WI38 (cell line): ENCODE measurements around the gene CFAP97D1.
"Not testable (repeated sequence)": the region's sequence is repeated elsewhere in the genome, so short reads cannot be mapped to it uniquely, and the experiment has no call there.

Source experiments
- H3K4me3 ChIP-seq: 2 replicates; pipeline ENCODE4 v1.5.1; 2011; ENCODE audit warnings: low read depth, mild to moderate bottlenecking, control low read depth, low read length
- CTCF ChIP-seq: IDR thresholded peaks from 2 replicates; pipeline ENCODE4 v1.5.1; 2012; ENCODE audit warnings: low read depth, mild to moderate bottlenecking, control low read depth, low read length

CFAP97D1 gene

GRCh38 chr17:43784068-43784467 is 3.8 kb downstream of the CFAP97D1 start:
- TF ChIP-seq CTCF: no peak
- no peak overlapping the region for H3K4me3 ChIP-seq

- H3K4me3 ChIP-seq: no peak overlapping the region
- TF ChIP-seq CTCF: no peak
Measured at GRCh38 chr17:43784628-43785101, 4.4 kb downstream of the CFAP97D1 start.

GRCh38 chr17:43787728-43788127 is 7.5 kb downstream of the CFAP97D1 start:
- H3K4me3 ChIP-seq: no peak overlapping the region
- no peak for TF ChIP-seq CTCF

- TF ChIP-seq CTCF: no peak
- no peak overlapping the region for H3K4me3 ChIP-seq
Measured at GRCh38 chr17:43788540-43788939, 8.3 kb downstream of the CFAP97D1 start.

- no peak for TF ChIP-seq CTCF
- no peak overlapping the region for H3K4me3 ChIP-seq
Measured at GRCh38 chr17:43789482-43789881, 9.2 kb downstream of the CFAP97D1 start.

GRCh38 chr17:43790311-43790940 is 10.2 kb downstream of the CFAP97D1 start:
- no peak for TF ChIP-seq CTCF
- H3K4me3 ChIP-seq: no peak overlapping the region

- no peak for TF ChIP-seq CTCF
- no peak overlapping the region for H3K4me3 ChIP-seq
Measured at GRCh38 chr17:43791589-43791988, 11.4 kb downstream of the CFAP97D1 start.

GRCh38 chr17:43792668-43793067 is 12.4 kb downstream of the CFAP97D1 start:
- not testable (repeated sequence) for H3K4me3 ChIP-seq

GRCh38 chr17:43798024-43798423 is 17.8 kb downstream of the CFAP97D1 start:
- H3K4me3 ChIP-seq: not testable (repeated sequence)
